Psoas muscle (tissue), 8 donors: ENCODE measurements around the gene ZNF816. TPM values are rescaled to one million over a fixed set of nuclear protein-coding genes. Genes with fewer than 3 reads are reported as not detected.
A peak's percentile ranks its signal among the peaks of the same experiment; 100 is the strongest.
"Not testable (repeated sequence)": the region's sequence is repeated elsewhere in the genome, so short reads cannot be mapped to it uniquely, and the experiment has no call there.

Source experiments
- ATAC-seq, 4 donors: fragments of 200-7000 bp; cut with Tn5 transposase; one replicate each; pipeline ENCODE4 v1.9.1; 2020; ENCODE audit warnings: moderate library complexity in 3 of 4, mild to moderate bottlenecking in 2 of 4
- DNase-seq, 2 donors: peaks; one replicate each; pipeline ENCODE4 v3.0.0-alpha.2; 2020
- H3K27ac ChIP-seq: fragments of 200-600 bp; one replicate; pipeline ENCODE4 v1.8.0; 2022
- H3K27me3 ChIP-seq, 3 donors: fragments of 200-600 bp in 1 of 3; one replicate each; pipeline versions ENCODE4 v1.6.1 to v1.8.0; 2013 to 2022; ENCODE audit warnings: low read length in 2 of 3, mild to moderate bottlenecking in 2 of 3, moderate library complexity in 1 of 3; ENCODE audit not compliant: insufficient read depth in 3 of 3
- H3K36me3 ChIP-seq, 2 donors: fragments of 200-600 bp in 1 of 2; one replicate each; pipeline versions ENCODE4 v1.6.1 to v1.8.0; 2013 to 2022; ENCODE audit warnings: low read depth in 1 of 2, mild to moderate bottlenecking in 1 of 2, moderate library complexity in 1 of 2; ENCODE audit not compliant: insufficient read depth in 1 of 2
- H3K4me1 ChIP-seq: fragments of 200-600 bp; one replicate; pipeline ENCODE4 v1.8.0; 2022
- H3K4me3 ChIP-seq: fragments of 200-600 bp; one replicate; pipeline ENCODE4 v1.8.0; 2022; ENCODE audit warnings: mild to moderate bottlenecking
- H3K9me3 ChIP-seq: fragments of 200-600 bp; one replicate; pipeline ENCODE4 v1.8.0; 2022
- WGBS, 3 donors: extraction: QIAGEN DNeasy Blood & Tissue Kit; methylation state at CpG; one replicate each; pipeline versions ENCODE4 v1.1.6 to v1.1.7; 2013; 5-methylcytosine and 5-hydroxymethylcytosine counted together
- intact Hi-C, 2 donors: fragments of 100-400 bp; cut with DNase I; formaldehyde crosslinking; loops; one replicate each; pipeline versions ENCODE4 v1.11.0 to v1.14.2; 2022
- polyA plus RNA-seq, 3 donors: library from polyadenylated mRNA; stranded (reverse); fragments of 200-250 nt; gene quantifications; one replicate each; pipeline ENCODE4 v1.2.3, GENCODE V29; 2013
- total RNA-seq, 4 donors: library from RNA; stranded (reverse); fragmentation: NEBNext Ultra II Directional in 2 of 4; extraction: Animal tissue kit (Norgen Biotek cat#: 25700) in 2 of 4; gene quantifications; one replicate each; pipeline versions ENCODE4 v1.2.1 to v1.2.4, GENCODE V29; 2021 to 2023
- TF ChIP-seq, protein P1 (sequence below): fragments of 200-600 bp; IDR thresholded peaks from one replicate; pipeline ENCODE4 v1.8.0; 2022; ENCODE audit warnings: antibody characterized with exemption
- donor health status: healthy with polysubstance abuse.
- donor health status: DM: no; HTN: no; CAD: no; lungs with moderate emphysema.
- donor health status: Bipolar disorder and iron deficiency.
- donor health status: healthy.
- donor health status: DM: yes; HTN: yes; CAD: no.
- donor health status: DM: no; HTN: no; CAD: no.
- donor health status: DM: no; HTN: no; CAD: no.
- donor health status: DM: yes; HTN: yes; CAD: no.

Gene ZNF816
- total and polyA plus RNA-seq, 7 donors = 1.8 to 9.1 (median 2.7) TPM

DNA sequence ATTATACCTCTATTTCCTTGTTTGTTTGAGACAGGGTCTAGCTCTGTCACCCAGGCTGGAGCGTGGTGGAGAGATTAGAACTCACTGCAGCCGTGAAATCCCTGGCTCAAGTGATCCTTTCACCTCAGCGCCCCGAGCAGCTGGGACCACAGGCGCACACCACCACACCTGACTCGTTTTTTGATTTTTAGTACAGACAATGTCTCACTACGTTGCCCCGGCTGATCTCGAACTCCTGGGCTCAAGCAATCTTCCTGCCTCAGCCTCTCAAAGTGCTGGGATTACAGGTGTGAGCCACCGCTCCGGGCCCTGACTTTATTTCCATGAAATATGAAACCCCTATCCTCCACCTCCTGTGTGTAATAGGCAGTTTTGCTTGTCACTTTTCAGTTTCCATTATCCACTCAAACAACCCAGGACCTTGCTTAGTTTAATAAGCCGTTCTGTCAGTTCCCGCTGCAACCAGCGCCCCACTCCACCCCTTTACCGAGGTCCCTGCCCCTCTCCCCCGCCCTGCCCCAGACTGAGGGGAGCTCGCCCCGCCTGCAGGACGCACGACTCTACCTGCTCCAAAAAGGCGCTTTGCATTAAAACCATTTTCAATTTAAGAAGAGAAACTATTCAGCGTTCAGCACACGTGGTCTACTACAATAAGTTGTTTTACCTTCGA is 16.9 kb downstream of the ZNF816 start:
- no peak for DNase-seq
- peaks cover 49% of the 10 kb centered on the region for H3K9me3 ChIP-seq
- H3K27me3 ChIP-seq = peaks cover 0 to 1% (median 0%) of the 10 kb centered on the region in 3 donors
- WGBS, 3 donors = 41 to 54% (median 54%) methylated on average over 24 of the region's 24 CpGs
- ATAC-seq = no peak
- intact Hi-C loops = no loop called here
- no peak overlapping the region for H3K4me3 ChIP-seq
- TF ChIP-seq, protein P1, sequence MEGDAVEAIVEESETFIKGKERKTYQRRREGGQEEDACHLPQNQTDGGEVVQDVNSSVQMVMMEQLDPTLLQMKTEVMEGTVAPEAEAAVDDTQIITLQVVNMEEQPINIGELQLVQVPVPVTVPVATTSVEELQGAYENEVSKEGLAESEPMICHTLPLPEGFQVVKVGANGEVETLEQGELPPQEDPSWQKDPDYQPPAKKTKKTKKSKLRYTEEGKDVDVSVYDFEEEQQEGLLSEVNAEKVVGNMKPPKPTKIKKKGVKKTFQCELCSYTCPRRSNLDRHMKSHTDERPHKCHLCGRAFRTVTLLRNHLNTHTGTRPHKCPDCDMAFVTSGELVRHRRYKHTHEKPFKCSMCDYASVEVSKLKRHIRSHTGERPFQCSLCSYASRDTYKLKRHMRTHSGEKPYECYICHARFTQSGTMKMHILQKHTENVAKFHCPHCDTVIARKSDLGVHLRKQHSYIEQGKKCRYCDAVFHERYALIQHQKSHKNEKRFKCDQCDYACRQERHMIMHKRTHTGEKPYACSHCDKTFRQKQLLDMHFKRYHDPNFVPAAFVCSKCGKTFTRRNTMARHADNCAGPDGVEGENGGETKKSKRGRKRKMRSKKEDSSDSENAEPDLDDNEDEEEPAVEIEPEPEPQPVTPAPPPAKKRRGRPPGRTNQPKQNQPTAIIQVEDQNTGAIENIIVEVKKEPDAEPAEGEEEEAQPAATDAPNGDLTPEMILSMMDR = no peak
- no peak overlapping the region for H3K27ac ChIP-seq
- peaks cover 6% of the 10 kb centered on the region for H3K4me1 ChIP-seq
- H3K36me3 ChIP-seq = peaks cover 7 to 8% of the 10 kb centered on the region in 2 donors

DNA sequence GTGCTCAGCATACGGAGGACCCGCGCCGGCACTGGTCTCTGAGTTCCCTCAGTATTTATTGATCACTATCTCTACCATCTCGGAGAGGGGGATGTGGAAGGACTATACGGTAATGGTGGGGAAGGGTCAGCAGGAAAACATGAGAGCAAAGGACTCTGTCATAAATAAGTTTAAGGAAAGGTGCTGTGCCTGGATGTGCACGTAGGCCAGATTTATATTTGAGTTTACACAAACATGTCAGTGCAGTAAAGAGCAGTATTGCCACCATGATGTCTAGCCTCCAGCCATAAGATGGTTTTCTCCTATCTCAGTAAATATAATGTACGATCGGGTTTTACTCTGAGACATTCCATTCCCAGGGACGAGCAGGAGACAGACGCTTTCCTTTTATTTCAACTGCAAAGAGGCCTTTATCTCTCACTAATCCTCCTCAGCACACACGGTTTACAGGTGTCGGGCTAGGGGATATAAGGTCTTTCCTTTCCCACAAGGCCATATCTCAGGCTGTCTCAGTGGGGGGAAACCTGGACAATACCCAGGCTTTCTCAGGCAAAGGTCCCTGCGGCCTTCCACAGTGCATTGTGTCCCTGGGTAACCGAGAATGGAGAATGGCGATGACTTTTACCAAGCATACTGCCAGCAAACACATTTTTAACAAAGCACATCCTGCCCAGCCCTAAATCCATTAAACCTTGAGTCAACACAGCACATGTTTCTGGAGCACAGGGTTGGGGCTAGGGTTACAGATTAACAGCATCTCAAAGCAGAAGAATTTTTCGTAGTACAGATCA is 17.8 kb downstream of the ZNF816 start:
- intact Hi-C loops, H3K27ac ChIP-seq, ATAC-seq, H3K27me3 ChIP-seq, H3K36me3 ChIP-seq, H3K4me1 ChIP-seq, DNase-seq, H3K4me3 ChIP-seq: not testable (repeated sequence)
- WGBS, 3 donors = 86 to 87% (median 87%) methylated on average over 17 of the region's 17 CpGs
- H3K9me3 ChIP-seq = peaks cover 41% of the 10 kb centered on the region

DNA sequence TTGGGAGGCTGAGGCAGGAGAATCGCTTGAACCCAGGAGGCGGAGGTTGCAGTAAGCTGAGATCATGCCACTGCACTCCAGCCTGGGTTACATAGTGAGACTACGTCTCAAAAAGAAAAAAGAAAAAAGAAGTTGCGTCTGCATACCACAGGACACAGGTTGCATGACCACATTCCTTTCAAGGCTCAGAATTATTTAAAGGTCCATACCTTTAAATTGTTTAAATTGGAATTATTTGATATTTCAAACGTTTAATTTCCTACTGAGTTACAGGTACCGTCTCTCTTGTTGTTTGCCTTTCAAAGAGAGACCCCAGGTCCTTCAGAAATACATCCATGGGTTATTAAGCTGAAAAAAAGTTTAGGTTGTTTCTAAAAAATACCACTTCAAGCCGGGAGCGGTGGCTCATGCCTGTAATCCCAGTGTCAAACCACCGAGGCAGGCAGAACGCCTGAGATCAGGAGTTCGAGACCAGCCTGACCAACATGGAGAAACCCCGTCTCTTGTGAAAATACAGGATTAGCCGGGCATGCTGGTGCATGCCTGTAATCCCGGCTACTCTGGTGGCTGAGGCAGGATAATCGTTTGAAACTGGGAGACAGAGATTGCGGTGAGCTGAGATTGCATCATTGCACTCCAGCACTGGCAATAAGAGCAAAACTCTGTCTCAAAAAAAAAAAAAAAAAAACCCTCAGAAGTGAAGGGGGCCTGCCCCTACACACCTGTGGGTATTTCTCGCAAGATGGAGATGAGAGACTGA is 18.6 kb downstream of the ZNF816 start:
- Histone ChIP-seq H3K9me3 (peaks cover 32% of the 10 kb centered on the region), H3K4me1 (peaks cover 6% of the 10 kb centered on the region), H3K36me3 (no peaks in the 10 kb centered on the region), H3K4me3 (no peak overlapping the region), H3K27me3 (peaks cover 0 to under 1% (median 0%) of the 10 kb centered on the region in 3 donors), H3K27ac (no peak overlapping the region)
- intact Hi-C loops = no loop called here
- WGBS, 3 donors = 78 to 87% (median 86%) methylated on average over 17 of the region's 17 CpGs
- TF ChIP-seq, protein P1 = no peak
- DNase-seq (no peak), ATAC-seq (no peak)

DNA sequence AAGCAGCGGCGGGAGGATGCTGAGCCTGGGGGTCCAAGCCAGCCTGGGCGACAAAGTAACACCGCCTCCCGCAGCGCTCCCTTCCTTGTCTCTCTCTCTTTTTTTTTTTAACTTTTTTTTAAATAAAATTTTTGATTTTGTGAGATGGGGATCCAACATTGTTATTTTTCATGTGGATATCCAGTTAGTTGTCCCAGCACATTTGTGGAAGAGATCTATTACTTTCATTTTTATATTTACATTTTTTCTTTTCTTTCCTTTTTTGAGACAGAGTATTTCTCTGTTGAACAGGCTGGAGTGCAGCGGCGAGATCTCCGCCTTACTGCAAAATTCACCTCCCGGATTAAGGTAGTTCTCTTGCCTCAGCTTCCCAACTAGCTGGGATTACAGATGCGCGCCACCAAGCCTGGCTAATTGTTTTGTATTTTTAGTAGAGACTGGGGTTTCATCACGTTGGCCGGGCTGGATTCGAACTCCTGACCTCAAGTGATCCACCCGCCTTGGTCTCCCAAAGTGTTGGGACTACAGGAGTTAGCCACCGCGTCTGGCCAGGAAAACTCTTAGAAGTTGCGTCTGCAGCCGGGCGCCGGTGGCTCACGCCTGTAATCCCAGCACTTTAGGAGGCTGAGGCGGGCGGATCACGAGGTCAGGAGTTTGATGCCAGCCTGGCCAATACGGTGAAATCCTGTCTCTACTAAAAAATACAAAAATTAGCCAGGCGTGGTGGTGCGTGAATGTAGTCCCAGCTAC is 19.4 kb downstream of the ZNF816 start:
- Histone ChIP-seq H3K4me1 (peaks cover 6% of the 10 kb centered on the region), H3K36me3 (no peaks in the 10 kb centered on the region), H3K27me3 (no peaks in the 10 kb centered on the region), H3K9me3 (peaks cover 25% of the 10 kb centered on the region), H3K4me3 (peak overlapping the region; percentile 82), H3K27ac (peak overlapping the region; percentile 42)
- TF ChIP-seq, protein P1 = no peak
- WGBS, 3 donors = 60 to 66% (median 63%) methylated on average over 26 to 29 of the region's 29 CpGs
- intact Hi-C loops = no loop called here
- DNase-seq (no peak), ATAC-seq (no peak)
